Adrenal gland (tissue), 12 donors: Measurements from ENCODE around the gene CD81. TPM values are rescaled to one million over a fixed set of nuclear protein-coding genes. Genes with fewer than 3 reads are reported as not detected.

ENCODE experiments used
- DNase-seq, 7 donors: peaks; one replicate each; pipeline ENCODE4 v3.0.0-alpha.2; 2019 to 2020
- H3K27ac ChIP-seq, 5 donors: fragments of 200-600 bp; sonication (generic) in 4 of 5; 1 replicate in 3 of 5; 2 replicates in 2 of 5; pipeline versions ENCODE4 v1.5.1 to v1.8.0; 2016 to 2020; ENCODE audit warnings: mild to moderate bottlenecking in 1 of 5
- H3K27me3 ChIP-seq: fragments of 200-600 bp; 2 replicates; pipeline ENCODE4 v1.8.0; 2021
- H3K36me3 ChIP-seq, 2 donors: fragments of 200-600 bp; replicated peaks in 1 of 2; 1 replicate in 1 of 2; 2 replicates in 1 of 2; pipeline versions ENCODE4 v1.5.1 to v1.8.0; 2018 to 2022
- H3K4me1 ChIP-seq, 2 donors: fragments of 200-600 bp; replicated peaks in 1 of 2; 1 replicate in 1 of 2; 2 replicates in 1 of 2; pipeline versions ENCODE4 v1.5.1 to v1.8.0; 2018 to 2021
- H3K4me3 ChIP-seq, 4 donors: fragments of 200-600 bp; sonication (generic) in 3 of 4; one replicate each; pipeline ENCODE4 v1.5.1; 2016 to 2018
- H3K9me3 ChIP-seq, 3 donors: fragments of 200-600 bp; sonication (generic) in 1 of 3; replicated peaks in 1 of 3; 1 replicate in 2 of 3; 2 replicates in 1 of 3; pipeline versions ENCODE4 v1.5.1 to v1.8.0; 2016 to 2021
- CTCF ChIP-seq, 6 experiments: fragments of 450-650 bp in 4 of 6; fragments of 200-600 bp in 2 of 6; sonication (generic) in 1 of 6; IDR thresholded peaks; 1 replicate in 5 of 6; 2 replicates in 1 of 6; pipeline versions ENCODE4 v1.5.1 to v1.8.0; 2016 to 2021; ENCODE audit warnings: antibody characterized with exemption in 6 of 6, mild to moderate bottlenecking in 2 of 6, moderate library complexity in 1 of 6
- POLR2A ChIP-seq, 2 donors: fragments of 450-650 bp; IDR thresholded peaks; one replicate each; pipeline ENCODE4 v1.6.1; 2017; ENCODE audit warnings: antibody characterized with exemption in 2 of 2, mild to moderate bottlenecking in 2 of 2, moderate library complexity in 1 of 2
- WGBS, 4 donors: extraction: QIAGEN DNeasy Blood & Tissue Kit in 2 of 4; methylation state at CpG; one replicate each; pipeline versions ENCODE4 v1.1.5 to v1.1.7; 2013 to 2017; 5-methylcytosine and 5-hydroxymethylcytosine counted together
- intact Hi-C, 2 donors: fragments of 100-400 bp; cut with DNase I; formaldehyde crosslinking; loops; one replicate each; pipeline versions ENCODE4 v1.14.1 to v1.15.0; 2022 to 2023
- polyA plus RNA-seq, 3 donors: library from polyadenylated mRNA; stranded (reverse); fragments of 200-250 nt in 2 of 3; fragments of 350-450 nt in 1 of 3; fragmentation: Illumina TruSeq in 1 of 3; extraction: RNeasy Lipid Tissue Mini Kit (QIAGEN cat#74804) in 1 of 3; gene quantifications; one replicate each; pipeline ENCODE4 v1.2.3, GENCODE V29; 2013 to 2014
- small RNA-seq, 2 donors: library from RNA; depleted of rRNA; stranded (forward); fragments of <200 nt; gene quantifications; one replicate each; pipeline ENCODE3, GENCODE V24; 2016
- total RNA-seq, 9 donors: library from RNA; depleted of rRNA in 4 of 9; stranded (reverse); fragments of >200 nt in 4 of 9; fragments of 120-200 nt in 1 of 9; fragmentation: NEBNext Ultra II Directional in 1 of 9; extraction: Animal tissue kit (Norgen Biotek cat#: 25700) in 1 of 9; gene quantifications; one replicate each; pipeline versions ENCODE4 v1.1.0 to v1.2.4, GENCODE V29; 2013 to 2023
- donor health status: healthy with polysubstance abuse.
- donor health status: Bipolar disorder and iron deficiency.
- donor health status: DM: yes; HTN: yes; CAD: no.
- donor health status: DM: no; HTN: no; CAD: no.
- donor health status: DM: no; HTN: no; CAD: no.
- donor health status: DM: yes; HTN: yes; CAD: no.

The CD81 gene
- total and polyA plus RNA-seq, 12 donors, result 40.9 to 444 (median 275) TPM

- Histone ChIP-seq H3K4me1 (peaks cover 41 to 42% of the 10 kb centered on the region in 2 donors), H3K27me3 (no peaks in the 10 kb centered on the region), H3K9me3 (no peaks in the 10 kb centered on the region), H3K36me3 (no peaks in the 10 kb centered on the region), H3K4me3 (peak within 1 kb of the TSS; percentile 34 to 88 (median 76)), H3K27ac (peak within 1 kb of the TSS; percentile 34 to 91 (median 73))
- TF ChIP-seq CTCF (IDR thresholded peaks at IDR 0.05), result peak in 2 of 6 experiments; percentile 27 to 29
- peak; percentile 88 to 93 for TF ChIP-seq POLR2A (IDR thresholded peaks at IDR 0.05)
- DNase-seq, result peak in 6 of 7 donors; percentile 69 to 90 (median 79)
- intact Hi-C loops, result loop anchor here (5.0 kb wide), 3 partner anchors 37 to 82 kb away; no protein-coding TSS in a partner anchor
- WGBS, 4 donors, result 2 to 3% (median 2%) methylated on average over 18 to 113 of the region's 116 CpGs
Observed at GRCh38 chr11:2444821-2445745, 68.0 kb downstream of the CD81 start, which contains the start of gene KCNQ1. TSS of gene KCNQ1 (plus strand) at chr11:2445008. CDS start at chr11:2445099, 91 bp downstream.

- Histone ChIP-seq H3K27me3 (no peaks in the 10 kb centered on the region), H3K9me3 (no peaks in the 10 kb centered on the region), H3K4me1 (peaks cover 41 to 42% of the 10 kb centered on the region in 2 donors), H3K27ac (peak overlapping the region; percentile 34 to 91 (median 73)), H3K4me3 (peak overlapping the region; percentile 34 to 88 (median 76)), H3K36me3 (no peaks in the 10 kb centered on the region)
- intact Hi-C loops, result loop anchor here (5.0 kb wide), 2 partner anchors 36 to 81 kb away; no protein-coding TSS in a partner anchor
- 31 to 40% (median 32%) methylated on average over 2 to 23 of the region's 23 CpGs for WGBS, 4 donors
- DNase-seq, result peak in 6 of 7 donors; percentile 56 to 75 (median 72)
- no peak for TF ChIP-seq CTCF (IDR thresholded peaks at IDR 0.05)
- TF ChIP-seq POLR2A (IDR thresholded peaks at IDR 0.05), result no peak
Observed at GRCh38 chr11:2445746-2446551, 68.8 kb downstream of the CD81 start.

GRCh38 chr11:2446590-2447252, 69.6 kb downstream of the CD81 start:
- Histone ChIP-seq H3K36me3 (no peaks in the 10 kb centered on the region), H3K27ac (peak overlapping the region; percentile 50 to 91 (median 73)), H3K27me3 (no peaks in the 10 kb centered on the region), H3K4me3 (peak overlapping the region; percentile 3 to 88 (median 76)), H3K9me3 (no peaks in the 10 kb centered on the region), H3K4me1 (peaks cover 41 to 42% of the 10 kb centered on the region in 2 donors)
- 43 to 50% (median 47%) methylated on average over 8 to 15 of the region's 15 CpGs for whole genome bisulfite sequencing, 4 donors
- DNase-seq, result peak in 2 of 7 donors; percentile 18 to 31
- intact Hi-C loops, result loop anchor here (5.0 kb wide), 2 partner anchors 36 to 81 kb away; no protein-coding TSS in a partner anchor
- TF ChIP-seq POLR2A (IDR thresholded peaks at IDR 0.05), result no peak
- TF ChIP-seq CTCF (IDR thresholded peaks at IDR 0.05), result no peak

Small RNA genes lying within 50 kb of the gene (small RNA-seq; reads per million reads assigned to genes)
- gene RF00019, result 0 reads per million in 2 donors

Other genes starting within 250 kb of the CD81 start
- 100 to 1,000 TPM in 5 of 9 donors, 10 to 100 TPM in 4; 41.8 to 693 (median 136) TPM for gene IGF2, start 237.9 kb upstream of the CD81 start, total RNA-seq
- 100 to 1,000 TPM in 2 of 3 donors, 10 to 100 TPM in 1; 96.5 to 307 (median 102) TPM for gene IGF2, start 237.9 kb upstream of the CD81 start, polyA plus RNA-seq
- gene INS, start 216.1 kb upstream of the CD81 start, total RNA-seq, result 1 to 10 TPM in 1 of 9 donors, under 1 TPM in 1, not detected in 7; 0.72 to 2.2 TPM
- gene INS, start 216.1 kb upstream of the CD81 start, polyA plus RNA-seq, result 10 to 100 TPM in 2 of 3 donors, not detected in 1; 10.9 to 45.2 TPM
- 100 to 1,000 TPM in 3 of 9 donors, 10 to 100 TPM in 2, 1 to 10 TPM in 2, under 1 TPM in 1, not detected in 1; 0.54 to 433 (median 17.2) TPM for gene TH, start 205.5 kb upstream of the CD81 start, total RNA-seq
- 1,000 to 10,000 TPM in 1 of 3 donors, 100 to 1,000 TPM in 1, 10 to 100 TPM in 1; 55.2 to 1,253 (median 194) TPM for gene TH, start 205.5 kb upstream of the CD81 start, polyA plus RNA-seq
- gene ASCL2, start 106.7 kb upstream of the CD81 start, total RNA-seq, result 1 to 10 TPM in 3 of 9 donors, under 1 TPM in 5, not detected in 1; 0.11 to 2.2 (median 0.78) TPM
- gene ASCL2, start 106.7 kb upstream of the CD81 start, polyA plus RNA-seq, result under 1 TPM in 2 of 3 donors, not detected in 1; 0.44 to 0.88 TPM
- gene C11orf21, start 75.4 kb upstream of the CD81 start, total RNA-seq, result under 1 TPM; 0.12 to 0.97 (median 0.34) TPM
- 1 to 10 TPM in 1 of 3 donors, under 1 TPM in 2; 0.04 to 2.1 (median 0.64) TPM for gene C11orf21, start 75.4 kb upstream of the CD81 start, polyA plus RNA-seq
- gene TSPAN32, start 75.3 kb upstream of the CD81 start, total RNA-seq, result 1 to 10 TPM in 2 of 9 donors, under 1 TPM in 4, not detected in 3; 0.14 to 1.4 (median 0.62) TPM
- 1 to 10 TPM in 2 of 3 donors, not detected in 1; 1.7 to 7.0 TPM for gene TSPAN32, start 75.3 kb upstream of the CD81 start, polyA plus RNA-seq
- gene TSSC4, start 23.4 kb downstream of the CD81 start, total RNA-seq, result 10 to 100 TPM; 28.7 to 53.6 (median 35.9) TPM
- gene TSSC4, start 23.4 kb downstream of the CD81 start, polyA plus RNA-seq, result 10 to 100 TPM in 2 of 3 donors, 1 to 10 TPM in 1; 3.4 to 94.6 (median 69.6) TPM
- 1 to 10 TPM in 3 of 9 donors, under 1 TPM in 6; 0.11 to 2.4 (median 0.68) TPM for gene TRPM5, start 67.2 kb downstream of the CD81 start, total RNA-seq
- 1 to 10 TPM in 2 of 3 donors, not detected in 1; 3.0 to 7.4 TPM for gene TRPM5, start 67.2 kb downstream of the CD81 start, polyA plus RNA-seq
- 100 to 1,000 TPM in 8 of 9 donors, 10 to 100 TPM in 1; 11.0 to 447 (median 353) TPM for gene KCNQ1, start 67.7 kb downstream of the CD81 start, total RNA-seq
- gene KCNQ1, start 67.7 kb downstream of the CD81 start, polyA plus RNA-seq, result 100 to 1,000 TPM; 158 to 231 (median 182) TPM